ENCODE results near the gene BHLHA15.

The BHLHA15 gene

DNA sequence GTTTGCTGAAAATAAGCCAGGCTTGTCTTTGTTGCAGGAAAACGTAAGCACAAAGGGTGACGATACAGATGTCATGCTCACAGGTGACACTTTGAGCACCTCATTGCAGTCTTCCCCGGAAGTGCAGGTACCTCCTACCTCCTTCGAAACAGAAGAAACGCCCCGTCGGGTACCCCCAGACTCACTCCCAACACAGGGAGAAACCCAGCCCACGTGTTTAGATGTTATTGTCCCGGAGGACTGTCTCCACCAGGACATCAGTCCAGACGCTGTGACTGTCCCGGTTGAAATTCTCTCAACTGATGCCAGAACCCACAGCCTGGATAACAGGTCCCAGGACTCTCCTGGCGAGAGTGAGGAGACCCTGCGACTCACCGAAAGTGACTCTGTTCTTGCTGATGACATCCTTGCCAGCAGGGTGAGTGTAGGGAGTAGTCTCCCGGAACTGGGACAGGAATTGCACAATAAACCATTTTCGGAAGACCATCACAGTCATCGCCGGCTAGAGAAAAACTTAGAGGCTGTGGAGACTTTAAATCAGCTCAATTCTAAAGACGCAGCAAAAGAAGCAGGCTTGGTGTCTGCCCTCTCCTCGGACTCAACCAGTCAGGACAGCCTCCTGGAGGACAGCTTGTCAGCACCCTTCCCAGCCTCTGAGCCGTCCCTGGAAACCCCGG lies 18.3 kb upstream of the BHLHA15 start:
- no peaks in the 10 kb centered on the region for H3K9me3 ChIP-seq (ENCODE audit: control insufficient read depth, low read length)
- H3K4me3 ChIP-seq (ENCODE audit: low read length) = no peak overlapping the region
- peaks cover 3% of the 10 kb centered on the region for H3K4me1 ChIP-seq (ENCODE audit: control insufficient read depth, insufficient read depth, low read length)
- no peaks in the 10 kb centered on the region for H3K27me3 ChIP-seq (ENCODE audit: control insufficient read depth, insufficient read depth, low read length)
- peaks cover 16% of the 10 kb centered on the region for H3K36me3 ChIP-seq (ENCODE audit: control insufficient read depth, insufficient read depth, low read length)
- no peak overlapping the region for H3K9ac ChIP-seq (ENCODE audit: low read length)

DNA sequence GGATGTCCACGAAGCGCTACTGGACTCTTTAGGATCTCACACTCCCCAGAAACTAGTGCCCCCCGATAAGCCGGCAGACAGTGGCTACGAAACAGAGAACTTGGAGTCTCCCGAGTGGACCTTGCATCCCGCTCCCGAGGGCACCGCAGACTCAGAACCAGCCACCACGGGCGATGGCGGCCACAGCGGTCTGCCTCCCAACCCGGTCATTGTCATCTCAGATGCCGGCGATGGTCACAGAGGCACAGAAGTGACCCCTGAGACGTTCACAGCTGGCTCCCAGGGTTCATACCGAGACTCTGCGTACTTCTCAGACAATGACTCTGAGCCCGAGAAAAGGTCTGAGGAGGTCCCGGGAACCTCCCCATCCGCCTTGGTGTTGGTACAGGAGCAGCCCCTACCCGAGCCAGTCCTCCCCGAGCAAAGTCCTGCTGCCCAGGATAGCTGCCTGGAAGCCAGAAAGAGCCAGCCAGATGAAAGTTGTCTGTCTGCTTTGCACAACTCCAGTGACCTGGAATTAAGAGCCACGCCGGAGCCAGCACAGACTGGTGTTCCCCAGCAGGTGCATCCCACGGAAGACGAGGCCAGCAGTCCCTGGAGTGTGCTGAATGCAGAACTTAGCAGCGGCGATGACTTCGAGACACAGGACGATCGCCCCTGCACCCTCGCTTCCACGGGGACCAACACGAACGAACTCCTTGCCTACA lies 17.6 kb upstream of the BHLHA15 start:
- Histone ChIP-seq H3K27me3 (ENCODE audit: control insufficient read depth, insufficient read depth, low read length) (no peaks in the 10 kb centered on the region), H3K9me3 (ENCODE audit: control insufficient read depth, low read length) (no peaks in the 10 kb centered on the region), H3K36me3 (ENCODE audit: control insufficient read depth, insufficient read depth, low read length) (peaks cover 16% of the 10 kb centered on the region), H3K4me1 (ENCODE audit: control insufficient read depth, insufficient read depth, low read length) (peaks cover 3% of the 10 kb centered on the region), H3K4me3 (ENCODE audit: low read length) (no peak overlapping the region), H3K9ac (ENCODE audit: low read length) (no peak overlapping the region)

DNA sequence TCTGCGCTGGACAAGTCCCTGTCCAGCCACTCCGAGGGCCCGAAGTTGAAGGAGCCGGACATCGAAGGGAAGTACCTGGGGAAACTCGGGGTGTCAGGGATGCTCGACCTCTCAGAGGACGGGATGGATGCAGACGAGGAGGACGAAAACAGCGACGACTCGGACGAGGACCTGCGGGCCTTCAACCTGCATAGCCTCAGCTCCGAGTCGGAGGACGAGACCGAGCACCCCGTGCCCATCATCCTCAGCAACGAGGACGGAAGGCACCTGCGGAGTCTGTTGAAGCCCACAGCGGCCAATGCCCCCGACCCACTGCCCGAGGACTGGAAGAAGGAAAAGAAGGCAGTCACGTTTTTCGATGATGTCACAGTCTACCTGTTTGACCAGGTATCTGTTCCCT lies 17.1 kb upstream of the BHLHA15 start:
- H3K36me3 ChIP-seq (ENCODE audit: control insufficient read depth, insufficient read depth, low read length) = peaks cover 16% of the 10 kb centered on the region
- H3K27me3 ChIP-seq (ENCODE audit: control insufficient read depth, insufficient read depth, low read length) = no peaks in the 10 kb centered on the region

DNA sequence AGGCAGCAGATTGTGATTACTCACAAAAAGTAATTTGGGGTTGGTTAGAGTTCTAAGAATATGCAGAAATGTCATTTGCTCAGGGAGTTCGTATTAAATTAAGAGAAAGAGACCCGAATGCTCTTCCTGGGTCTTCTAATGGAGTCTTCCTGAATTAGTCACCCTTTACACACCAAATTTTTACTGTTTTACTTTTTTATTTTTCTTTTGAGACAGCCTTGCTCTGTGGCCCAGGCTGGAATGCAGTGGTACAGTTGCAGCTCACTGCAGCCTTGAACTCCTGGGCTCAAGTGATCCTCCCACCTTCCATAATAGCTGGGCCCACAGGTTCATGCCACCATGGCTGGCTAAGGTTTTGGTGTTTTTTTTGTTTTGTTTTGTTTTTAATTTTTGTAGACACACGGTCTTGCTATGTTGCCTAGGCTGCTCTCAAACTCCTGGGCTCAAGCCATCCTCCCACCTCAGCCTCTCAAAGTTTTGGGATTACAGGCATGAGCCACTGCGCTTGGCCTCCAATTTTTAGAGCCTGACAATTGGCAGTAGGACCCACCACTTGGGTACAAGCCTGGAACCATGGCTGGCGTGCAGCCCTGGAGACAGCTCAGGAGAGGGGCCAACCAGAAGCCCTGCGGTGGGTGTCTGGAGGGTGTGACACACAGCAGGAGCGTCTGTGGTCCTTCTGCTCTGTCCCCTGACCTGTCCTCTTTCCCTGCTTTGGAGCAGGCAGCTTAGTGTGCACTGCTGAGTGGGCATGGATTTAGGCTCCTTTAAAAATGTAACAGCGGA lies 16.4 kb upstream of the BHLHA15 start:
- no peaks in the 10 kb centered on the region for H3K27me3 ChIP-seq (ENCODE audit: control insufficient read depth, insufficient read depth, low read length)
- no peak overlapping the region for H3K4me3 ChIP-seq (ENCODE audit: low read length)
- H3K36me3 ChIP-seq (ENCODE audit: control insufficient read depth, insufficient read depth, low read length) = peaks cover 12% of the 10 kb centered on the region
- H3K4me1 ChIP-seq (ENCODE audit: control insufficient read depth, insufficient read depth, low read length) = peaks cover 3% of the 10 kb centered on the region
- no peaks in the 10 kb centered on the region for H3K9me3 ChIP-seq (ENCODE audit: control insufficient read depth, low read length)
- H3K9ac ChIP-seq (ENCODE audit: low read length) = no peak overlapping the region

More for the DNA sequence above, 17.1 kb upstream of the BHLHA15 start:
- Histone ChIP-seq H3K4me1 (ENCODE audit: control insufficient read depth, insufficient read depth, low read length) (peaks cover 3% of the 10 kb centered on the region), H3K4me3 (ENCODE audit: low read length) (no peak overlapping the region), H3K9ac (ENCODE audit: low read length) (no peak overlapping the region), H3K9me3 (ENCODE audit: control insufficient read depth, low read length) (no peaks in the 10 kb centered on the region)

DNA sequence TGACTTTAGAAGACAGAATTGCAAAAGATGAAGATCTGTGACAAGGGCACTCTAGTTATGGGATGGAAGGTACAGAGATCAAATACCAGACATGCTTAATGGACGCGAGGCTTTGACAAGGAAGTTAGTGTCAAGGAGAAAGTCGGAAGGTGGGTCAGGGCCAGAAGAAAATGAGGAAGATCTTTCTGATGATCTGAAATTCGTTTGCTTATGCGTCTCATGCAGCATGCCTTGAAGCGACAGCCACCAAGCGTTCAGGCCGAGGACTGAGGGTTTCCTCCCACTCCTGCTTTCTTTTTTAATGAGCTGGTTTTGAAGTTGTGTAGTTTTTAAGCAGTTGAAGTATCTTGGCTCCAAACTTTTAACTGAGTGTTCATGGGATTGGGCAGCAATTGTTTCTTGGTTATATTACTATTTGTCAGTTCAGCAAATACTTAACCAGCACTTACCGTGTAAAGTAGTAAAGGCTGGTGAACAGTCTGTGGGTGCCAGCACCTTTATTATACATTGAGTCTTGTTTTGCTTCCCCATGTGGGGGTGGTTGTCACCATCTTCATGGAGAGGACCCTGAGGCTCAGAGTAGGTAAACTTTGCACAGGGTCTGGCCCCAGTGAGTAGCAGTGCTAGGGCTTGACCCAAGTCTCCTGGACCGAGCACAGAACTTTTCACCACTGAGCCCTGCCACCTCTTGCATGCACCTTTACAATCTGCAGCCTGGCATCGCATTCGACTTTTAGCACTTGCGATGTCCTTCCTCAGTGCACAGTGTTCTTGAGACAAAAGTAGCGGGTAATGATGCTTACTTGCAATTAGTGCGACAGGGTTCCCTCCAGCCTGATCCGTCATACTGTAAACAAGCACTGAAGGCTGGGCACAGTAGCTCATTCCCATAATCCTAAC lies 14.3 kb upstream of the BHLHA15 start:
- Histone ChIP-seq H3K9ac (ENCODE audit: low read length) (no peak overlapping the region), H3K4me1 (ENCODE audit: control insufficient read depth, insufficient read depth, low read length) (peaks cover 3% of the 10 kb centered on the region), H3K36me3 (ENCODE audit: control insufficient read depth, insufficient read depth, low read length) (peaks cover 12% of the 10 kb centered on the region), H3K27me3 (ENCODE audit: control insufficient read depth, insufficient read depth, low read length) (no peaks in the 10 kb centered on the region), H3K9me3 (ENCODE audit: control insufficient read depth, low read length) (no peaks in the 10 kb centered on the region), H3K4me3 (ENCODE audit: low read length) (no peak overlapping the region)

DNA sequence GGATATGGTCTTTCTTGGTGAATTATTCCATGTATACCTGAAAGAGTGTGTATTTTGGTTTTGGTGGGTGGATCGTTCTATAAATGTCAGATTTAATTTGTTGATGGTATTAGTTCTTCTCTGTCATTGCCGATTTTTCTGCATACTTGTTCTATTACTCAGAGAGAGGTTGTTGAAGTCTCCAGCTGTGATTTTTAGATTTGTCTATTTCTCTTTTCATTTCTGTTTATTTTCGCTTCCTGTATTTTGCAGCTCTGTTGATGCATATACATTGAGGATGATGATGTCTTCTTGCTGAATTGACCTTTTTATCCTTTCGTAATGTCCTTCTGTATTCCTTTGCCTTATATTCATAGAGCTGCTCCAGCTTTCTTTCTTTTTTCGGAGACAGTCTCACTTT lies 12.1 kb upstream of the BHLHA15 start:
- H3K27me3 ChIP-seq (ENCODE audit: control insufficient read depth, insufficient read depth, low read length) = no peaks in the 10 kb centered on the region
- H3K4me3 ChIP-seq (ENCODE audit: low read length) = no peak overlapping the region
- H3K4me1 ChIP-seq (ENCODE audit: control insufficient read depth, insufficient read depth, low read length) = peaks cover 7% of the 10 kb centered on the region
- no peaks in the 10 kb centered on the region for H3K36me3 ChIP-seq (ENCODE audit: control insufficient read depth, insufficient read depth, low read length)
- H3K9ac ChIP-seq (ENCODE audit: low read length) = no peak overlapping the region
- H3K9me3 ChIP-seq (ENCODE audit: control insufficient read depth, low read length) = no peaks in the 10 kb centered on the region

DNA sequence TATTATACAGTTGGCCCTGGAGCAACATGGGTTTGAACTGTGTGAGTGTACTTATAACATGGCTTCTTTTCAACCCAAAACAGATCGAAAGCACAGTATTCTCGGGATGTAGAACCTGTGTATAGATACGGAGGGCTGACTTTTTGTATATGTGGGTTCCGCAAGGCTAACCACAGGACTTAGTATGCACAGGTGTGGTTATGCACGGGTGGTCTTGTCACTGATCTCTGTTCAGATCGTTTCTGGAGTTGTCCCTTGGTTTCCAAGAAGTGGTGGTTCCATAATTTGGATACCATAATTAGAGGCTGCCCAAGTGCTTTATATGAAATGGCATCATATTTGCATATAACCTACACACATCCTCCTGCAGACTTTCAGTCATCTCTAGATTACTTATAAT lies 10.9 kb upstream of the BHLHA15 start:
- Histone ChIP-seq H3K36me3 (ENCODE audit: control insufficient read depth, insufficient read depth, low read length) (no peaks in the 10 kb centered on the region), H3K4me3 (ENCODE audit: low read length) (no peak overlapping the region)

DNA sequence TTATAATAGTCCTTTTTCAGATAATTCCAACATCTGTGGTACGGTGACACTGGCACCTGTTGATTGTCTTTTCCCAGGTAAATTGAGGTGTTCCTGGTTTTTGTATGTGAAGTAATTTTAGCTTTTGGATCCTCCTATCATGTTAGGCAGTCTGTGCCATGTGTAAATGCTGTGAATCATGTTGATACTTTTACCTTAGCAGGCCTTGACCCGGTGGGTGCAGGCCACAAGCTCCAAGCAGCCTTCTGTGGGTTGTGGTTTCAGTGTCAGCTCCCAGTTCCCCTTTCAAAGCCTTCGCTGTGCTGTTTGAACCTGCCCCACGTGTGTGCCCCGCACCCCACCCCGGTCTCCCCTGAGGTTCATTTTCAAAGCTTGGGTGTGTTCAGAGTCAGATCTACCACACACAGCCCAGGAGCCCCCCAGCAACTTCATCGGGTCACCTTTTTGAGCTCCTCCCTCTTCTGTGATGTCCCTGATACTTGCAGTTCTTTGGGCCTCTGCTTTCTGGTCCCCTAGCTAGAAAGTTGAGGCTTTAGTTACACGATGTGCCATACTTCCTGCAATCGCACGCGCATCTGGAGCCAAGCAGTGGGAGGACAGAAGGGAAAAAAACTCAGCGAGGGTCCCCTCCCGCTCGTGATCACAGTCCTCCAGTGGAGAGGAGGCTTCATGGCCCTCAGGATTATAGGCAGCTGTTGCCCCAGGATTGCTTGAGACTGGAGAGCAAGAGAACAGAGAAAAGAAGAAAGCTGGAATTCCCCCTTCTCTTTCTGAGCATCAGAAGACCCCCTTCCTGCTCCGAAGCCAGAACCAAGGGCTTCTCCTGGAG lies 8.7 kb upstream of the BHLHA15 start:
- Histone ChIP-seq H3K4me3 (ENCODE audit: low read length) (no peak overlapping the region), H3K36me3 (ENCODE audit: control insufficient read depth, insufficient read depth, low read length) (no peaks in the 10 kb centered on the region), H3K27me3 (ENCODE audit: control insufficient read depth, insufficient read depth, low read length) (no peaks in the 10 kb centered on the region)

More for the DNA sequence above, 10.9 kb upstream of the BHLHA15 start:
- Histone ChIP-seq H3K4me1 (ENCODE audit: control insufficient read depth, insufficient read depth, low read length) (peaks cover 15% of the 10 kb centered on the region), H3K27me3 (ENCODE audit: control insufficient read depth, insufficient read depth, low read length) (no peaks in the 10 kb centered on the region), H3K9ac (ENCODE audit: low read length) (no peak overlapping the region), H3K9me3 (ENCODE audit: control insufficient read depth, low read length) (no peaks in the 10 kb centered on the region)

DNA sequence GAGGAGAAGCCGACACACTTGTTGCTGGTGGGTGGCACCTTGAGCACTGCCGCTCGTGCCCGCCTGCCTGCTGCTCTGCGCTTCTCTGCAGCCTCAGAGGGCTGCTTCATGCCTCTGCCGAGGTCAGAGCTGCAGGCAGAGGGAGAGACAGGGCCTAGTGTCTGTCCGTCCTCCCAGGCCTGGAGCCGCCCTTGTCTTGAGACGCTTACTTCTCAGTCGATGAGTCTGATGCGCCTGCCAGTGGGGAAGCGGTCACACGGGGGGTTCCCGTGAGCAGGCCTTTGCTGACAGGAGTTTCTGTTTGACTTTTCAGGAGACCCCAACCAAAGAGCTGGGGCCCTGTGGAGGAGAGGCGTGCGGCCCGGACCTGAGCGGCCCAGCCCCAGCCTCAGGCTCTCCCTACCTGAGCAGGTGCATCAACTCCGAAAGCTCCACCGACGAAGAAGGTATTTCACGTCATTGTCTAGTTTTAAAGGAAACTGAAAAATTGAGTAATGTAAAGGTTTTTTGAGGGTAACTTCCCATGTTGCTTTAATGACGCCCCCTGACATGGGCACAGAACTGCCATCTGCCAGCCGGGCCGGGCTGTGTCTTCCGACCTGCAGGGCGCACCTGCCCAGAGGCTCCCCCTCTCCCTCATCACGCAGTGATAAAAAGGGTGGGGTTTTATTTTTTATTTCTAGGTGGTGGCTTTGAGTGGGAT lies 7.8 kb upstream of the BHLHA15 start:
- no peak overlapping the region for H3K4me3 ChIP-seq (ENCODE audit: low read length)
- H3K4me1 ChIP-seq (ENCODE audit: control insufficient read depth, insufficient read depth, low read length) = peaks cover 12% of the 10 kb centered on the region
- H3K9ac ChIP-seq (ENCODE audit: low read length) = no peak overlapping the region
- H3K36me3 ChIP-seq (ENCODE audit: control insufficient read depth, insufficient read depth, low read length) = no peaks in the 10 kb centered on the region
- no peaks in the 10 kb centered on the region for H3K9me3 ChIP-seq (ENCODE audit: control insufficient read depth, low read length)
- no peaks in the 10 kb centered on the region for H3K27me3 ChIP-seq (ENCODE audit: control insufficient read depth, insufficient read depth, low read length)

More for the DNA sequence above, 8.7 kb upstream of the BHLHA15 start:
- Histone ChIP-seq H3K9ac (ENCODE audit: low read length) (no peak overlapping the region), H3K9me3 (ENCODE audit: control insufficient read depth, low read length) (no peaks in the 10 kb centered on the region), H3K4me1 (ENCODE audit: control insufficient read depth, insufficient read depth, low read length) (peaks cover 13% of the 10 kb centered on the region)

DNA sequence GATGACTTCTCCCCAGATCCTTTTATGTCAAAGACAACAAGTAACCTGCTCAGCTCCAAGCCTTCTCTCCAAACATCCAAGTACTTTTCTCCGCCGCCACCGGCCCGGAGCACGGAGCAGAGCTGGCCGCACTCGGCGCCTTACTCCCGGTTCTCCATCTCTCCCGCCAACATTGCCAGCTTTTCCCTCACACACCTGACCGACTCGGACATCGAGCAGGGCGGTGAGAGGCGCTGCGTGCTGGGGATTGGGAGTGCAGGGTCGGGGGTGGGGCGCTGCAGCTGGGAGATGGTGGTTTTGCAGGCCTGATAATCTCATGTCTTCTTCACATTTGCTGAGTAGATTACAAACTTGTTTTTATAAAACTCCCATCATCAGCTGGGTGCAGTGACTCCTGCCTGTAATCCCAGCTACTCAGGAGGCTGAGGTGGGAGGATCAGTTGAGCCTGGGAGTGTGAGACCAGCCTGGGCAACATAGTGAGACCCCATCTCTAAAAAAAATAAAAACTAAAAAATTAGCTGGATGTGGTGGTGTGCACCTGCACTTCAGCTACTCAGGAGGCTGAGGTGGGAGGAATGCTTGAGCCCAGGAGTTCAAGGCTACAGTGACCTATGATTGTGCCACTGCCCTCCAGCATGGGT lies 7.2 kb upstream of the BHLHA15 start:
- no peak overlapping the region for H3K9ac ChIP-seq (ENCODE audit: low read length)
- no peaks in the 10 kb centered on the region for H3K9me3 ChIP-seq (ENCODE audit: control insufficient read depth, low read length)
- H3K4me1 ChIP-seq (ENCODE audit: control insufficient read depth, insufficient read depth, low read length) = peaks cover 12% of the 10 kb centered on the region
- no peaks in the 10 kb centered on the region for H3K27me3 ChIP-seq (ENCODE audit: control insufficient read depth, insufficient read depth, low read length)
- no peak overlapping the region for H3K4me3 ChIP-seq (ENCODE audit: low read length)
- H3K36me3 ChIP-seq (ENCODE audit: control insufficient read depth, insufficient read depth, low read length) = no peaks in the 10 kb centered on the region

Data from mucosa of stomach (tissue), 1 donor.